ENCODE results near the gene TXNIP. TPM values are rescaled to one million over a fixed set of nuclear protein-coding genes. Genes with fewer than 3 reads are reported as not detected.
A peak's percentile ranks its signal among the peaks of the same experiment; 100 is the strongest.

TXNIP gene
- total RNA-seq, 1 experiment from 2014 or later, result 2.5 TPM

- peak overlapping the region; percentile 80 for H3K4me2 ChIP-seq (ENCODE audit: low read length)
- peaks cover 19 to 29% of the 10 kb centered on the region in 2 experiments for H3K4me1 ChIP-seq (ENCODE audit: control insufficient read depth in 1 of 2, insufficient read depth in 2 of 2, low read length in 2 of 2)
- ATAC-seq (no peak), DNase-seq (ENCODE audit: low read depth, low spot score) (no peak)
- H3K9me3 ChIP-seq (ENCODE audit: control insufficient read depth in 1 of 2, insufficient read depth in 1 of 2, low read depth in 1 of 2, low read length in 2 of 2), result no peaks in the 10 kb centered on the region; a peak in 1 of 4 replicates
- intact Hi-C loops (cut with micrococcal nuclease), result loop anchor here (5.0 kb wide), 1 partner anchor 46 kb away; the partner anchor contains the start of gene PEX11B
- no peaks in the 10 kb centered on the region for H4K20me1 ChIP-seq (ENCODE audit: insufficient read depth)
- ChIA-PET RAD21 (ENCODE audit: low non-redundant PET in 1 of 2, low total read pairs in 2 of 2, uncharacterized antibody in 2 of 2, unreplicated experiment in 2 of 2) (no interaction called here), POLR2A (interaction anchor here (1.2 to 2.1 kb wide), 10 partner anchors 9 to 104 kb away, joined by 3 to 22 read pairs (median 5); partner anchors contain the start of gene RBM8A), CTCF (interaction anchor here (1.3 to 2.4 kb wide), 5 partner anchors 16 to 104 kb away, joined by 7 to 11 read pairs (median 9); partner anchors contain the start of genes PIAS3 and RBM8A)
- H3K27ac ChIP-seq (ENCODE audit: low read depth, low read length), result peak overlapping the region; percentile 37
- no peaks in the 10 kb centered on the region for H3K79me2 ChIP-seq (ENCODE audit: insufficient read depth, low read length)
- TF ChIP-seq EGR1 (IDR thresholded peaks at IDR 0.05; ENCODE audit: low read depth), result no peak
- 0 out of 2 replicates have a peak, but pooled peaks have one; percentile 4 for TF ChIP-seq JUND (IDR thresholded peaks at IDR 0.05)
- TF ChIP-seq YY1 (IDR thresholded peaks at IDR 0.05; ENCODE audit: extremely low read depth, insufficient replicate concordance, low read depth, low read length), result no peak
- TF ChIP-seq SP1 (IDR thresholded peaks at IDR 0.05; ENCODE audit: low read depth), result no peak
- no peak for TF ChIP-seq TCF7L2 (IDR thresholded peaks at IDR 0.05; ENCODE audit: borderline replicate concordance, extremely low read depth, insufficient read depth, insufficient read length)
- BruUV-seq (replicated peaks), result no TSS peak
- H3K9me2 ChIP-seq (ENCODE audit: insufficient read depth), result no peaks in the 10 kb centered on the region
- H2AFZ ChIP-seq (ENCODE audit: low read depth, low read length, poor library complexity, severe bottlenecking), result peak overlapping the region; percentile 1
- H3K27me3 ChIP-seq (ENCODE audit: insufficient read depth, low read length), result no peaks in the 10 kb centered on the region
- H3K4me3 ChIP-seq (replicated peaks in 1 of 2; ENCODE audit: low read depth in 1 of 2, low read length in 2 of 2), result peak overlapping the region; percentile 70 to 73
- H3K9ac ChIP-seq (ENCODE audit: low read length), result peak overlapping the region; percentile 67
- H3K36me3 ChIP-seq (ENCODE audit: control insufficient read depth in 1 of 2, insufficient read depth in 2 of 2, low read length in 2 of 2), result no peaks in the 10 kb centered on the region
Measured at GRCh38 chr1:145963265-145964019, 32.9 kb downstream of the TXNIP start.
